NOMO-1 treated with dmso at 0.1 percent for 144 hours (cell line): ENCODE data around the gene CELA1.

ENCODE experiments used
- DNase-seq: peaks from one replicate; lab custom pipeline; 2025; ENCODE audit not compliant: unreplicated experiment; lab: John Stamatoyannopoulos, UW

CELA1 gene

DNA sequence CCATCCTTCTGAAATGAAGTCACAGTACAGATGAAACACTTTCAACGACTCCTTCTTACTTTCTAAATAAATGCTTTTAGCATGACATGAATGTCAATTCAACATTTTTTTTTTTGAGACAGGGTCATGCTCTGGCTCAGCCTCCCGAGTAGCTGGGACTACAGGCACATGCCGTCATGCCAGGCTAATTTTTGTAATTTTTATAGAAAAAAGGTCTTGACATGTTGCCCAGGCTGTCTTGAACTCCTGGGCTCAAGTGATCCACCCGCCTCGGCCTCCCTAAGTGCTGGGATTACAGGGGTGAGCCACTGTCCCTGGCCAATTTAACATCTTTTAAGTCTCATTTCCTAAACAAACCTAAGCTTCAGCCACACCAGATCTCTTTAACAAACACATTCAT lies 28.4 kb upstream of the CELA1 start:
- no peak for DNase-seq

DNA sequence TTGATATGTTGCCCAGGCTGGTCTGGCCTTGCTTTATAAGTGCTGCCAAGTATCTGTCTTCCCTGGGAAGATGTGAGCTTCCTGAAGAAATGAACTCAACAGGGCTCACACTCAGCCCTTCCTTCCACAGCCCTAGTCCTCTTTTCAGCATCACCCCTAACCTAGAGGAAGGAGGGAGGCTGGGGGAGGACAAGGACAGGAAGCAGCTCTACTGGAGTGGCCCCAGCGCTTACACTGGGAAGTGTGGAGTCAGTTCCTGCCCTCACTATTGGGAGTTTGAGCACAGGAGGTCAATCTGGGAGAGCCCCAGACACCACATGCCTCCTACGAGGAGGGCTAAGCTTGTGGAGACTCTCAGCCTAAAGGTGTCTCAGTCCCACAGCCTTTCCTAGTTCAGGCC lies 27.9 kb upstream of the CELA1 start:
- DNase-seq, result no peak

DNA sequence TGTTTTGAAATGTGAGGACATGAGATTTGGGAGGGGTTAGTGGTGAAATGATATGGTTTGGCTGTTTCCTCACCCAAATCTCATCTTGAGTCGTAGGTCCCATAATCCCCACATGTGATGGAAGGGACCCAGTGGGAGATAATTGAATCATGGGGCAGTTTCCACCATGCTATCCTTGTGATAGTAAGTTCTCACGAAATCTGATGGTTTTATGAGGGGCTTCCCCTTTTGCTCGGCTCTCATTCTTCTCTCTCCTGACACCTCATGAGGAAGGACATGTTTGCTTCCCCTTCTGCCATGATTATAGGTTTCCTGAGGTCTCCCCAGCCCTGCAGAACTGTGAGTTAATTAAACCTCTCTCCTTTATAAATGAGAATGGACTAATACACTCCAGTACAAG lies 26.7 kb upstream of the CELA1 start:
- no peak for DNase-seq

DNA sequence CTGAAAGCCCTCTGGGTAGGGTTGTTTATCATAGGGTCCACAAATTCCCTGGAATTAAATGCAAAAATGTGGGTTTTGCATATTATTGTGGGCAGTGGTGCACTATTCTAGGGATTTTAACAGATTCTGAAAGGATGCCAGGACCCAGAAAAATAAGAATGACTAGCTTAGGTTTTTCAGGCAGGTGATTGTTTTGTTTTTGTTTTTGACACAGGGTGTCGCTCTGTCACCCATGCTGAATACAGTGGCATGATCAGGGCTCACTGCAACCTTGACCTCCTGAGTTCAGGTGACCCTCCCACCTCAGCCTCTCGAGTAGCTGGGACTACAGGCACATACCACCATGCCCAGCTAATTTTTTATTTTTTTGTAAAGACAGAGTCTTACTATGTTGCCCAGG lies 25.5 kb upstream of the CELA1 start:
- no peak for DNase-seq

DNA sequence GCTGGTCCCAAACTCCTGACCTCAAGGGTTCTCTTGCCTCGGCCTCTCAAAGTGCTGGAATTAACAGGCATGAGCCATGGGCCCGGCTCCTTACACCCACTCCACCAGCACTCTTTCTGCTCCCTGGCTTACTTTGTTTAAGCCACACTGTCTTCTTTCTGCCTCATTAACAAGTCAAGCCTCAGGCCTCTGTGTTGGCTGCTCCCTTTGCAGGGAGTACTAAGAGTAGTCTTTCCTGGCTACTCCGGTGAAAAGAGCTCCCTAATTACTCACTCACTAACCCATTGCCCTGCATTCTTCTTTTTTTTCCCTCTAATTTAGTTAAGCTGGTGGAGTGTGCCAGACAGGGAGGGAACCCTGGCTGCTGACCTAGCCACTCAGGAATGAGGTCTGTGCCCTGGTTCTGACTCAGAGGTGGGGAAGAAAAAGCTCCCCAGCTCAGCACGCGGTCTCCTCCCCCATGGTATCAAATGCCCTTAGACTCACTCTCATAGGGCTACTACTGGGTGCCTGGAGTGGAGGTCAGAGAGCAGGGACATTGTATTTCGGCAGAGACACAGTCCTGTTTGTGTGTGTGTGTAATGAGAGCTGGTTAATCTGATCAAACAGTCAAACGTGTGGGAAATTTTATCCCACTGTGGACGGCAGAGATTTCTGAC lies 24.9 kb upstream of the CELA1 start:
- DNase-seq, result no peak

DNA sequence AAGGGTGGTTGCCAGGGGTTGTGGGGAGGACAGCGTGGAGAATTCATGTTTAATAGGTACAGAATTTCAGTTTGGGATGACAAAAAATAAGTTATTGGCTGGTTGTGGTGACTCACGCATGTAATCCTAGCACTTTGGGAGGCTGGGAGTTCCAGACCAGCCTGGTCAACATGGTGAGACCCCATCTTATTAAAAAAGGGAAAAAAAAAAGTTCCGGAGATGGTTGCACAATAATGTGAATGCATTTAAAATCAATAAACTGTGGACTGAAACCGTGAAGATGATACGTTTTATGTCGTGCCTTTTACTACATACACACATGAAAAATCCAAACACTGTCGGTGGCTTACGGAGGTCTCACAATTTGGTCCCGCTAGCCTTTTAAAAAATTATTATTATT lies 24.2 kb upstream of the CELA1 start:
- DNase-seq, result no peak

GRCh38 chr12:51369581-51369980 lies 23.1 kb upstream of the CELA1 start:
- no peak for DNase-seq

GRCh38 chr12:51368640-51369517 lies 22.4 kb upstream of the CELA1 start:
- DNase-seq, result peak; percentile 67

DNA sequence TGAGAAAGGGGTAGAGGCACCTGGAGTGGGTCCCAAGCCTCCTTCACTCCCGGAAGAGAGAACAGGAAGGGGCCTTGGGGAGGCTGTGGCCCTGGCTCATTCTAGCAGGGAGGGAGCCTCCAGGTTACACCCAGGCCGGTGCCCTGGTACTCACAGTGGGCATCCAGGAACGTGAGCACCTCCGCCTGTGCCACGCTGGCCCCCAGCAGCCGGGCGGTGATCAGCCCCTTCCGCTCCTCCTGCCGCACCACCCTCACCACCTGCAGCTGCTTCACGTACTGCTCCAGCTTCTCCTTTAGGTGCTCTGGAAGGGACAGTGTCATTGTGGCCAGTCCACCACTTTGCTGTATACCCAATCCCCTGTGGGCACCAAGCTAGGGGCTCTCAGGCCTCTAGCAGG lies 18.8 kb upstream of the CELA1 start:
- DNase-seq, result no peak

DNA sequence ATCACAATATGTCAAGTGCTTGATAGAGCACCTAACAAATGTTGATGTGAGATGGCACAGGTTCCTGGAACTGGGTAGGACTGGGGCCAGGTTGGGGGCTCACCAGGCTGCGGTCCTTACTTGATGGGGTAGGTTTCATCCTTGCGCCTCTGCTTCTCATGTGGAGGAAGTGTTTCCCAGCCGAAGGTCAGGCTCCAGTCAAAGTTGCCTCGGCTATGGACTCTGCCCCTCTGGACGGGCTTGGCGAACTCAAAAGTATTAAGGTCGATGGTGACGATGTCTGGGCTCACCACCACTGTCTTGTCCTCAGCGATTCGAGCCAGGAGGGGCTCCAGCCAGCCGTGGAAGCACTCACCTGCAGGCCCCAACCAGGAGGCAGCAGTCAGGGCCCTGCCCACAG lies 17.5 kb upstream of the CELA1 start:
- DNase-seq, result no peak

- no peak for DNase-seq
Measured at GRCh38 chr12:51362747-51363342, 16.4 kb upstream of the CELA1 start.

DNA sequence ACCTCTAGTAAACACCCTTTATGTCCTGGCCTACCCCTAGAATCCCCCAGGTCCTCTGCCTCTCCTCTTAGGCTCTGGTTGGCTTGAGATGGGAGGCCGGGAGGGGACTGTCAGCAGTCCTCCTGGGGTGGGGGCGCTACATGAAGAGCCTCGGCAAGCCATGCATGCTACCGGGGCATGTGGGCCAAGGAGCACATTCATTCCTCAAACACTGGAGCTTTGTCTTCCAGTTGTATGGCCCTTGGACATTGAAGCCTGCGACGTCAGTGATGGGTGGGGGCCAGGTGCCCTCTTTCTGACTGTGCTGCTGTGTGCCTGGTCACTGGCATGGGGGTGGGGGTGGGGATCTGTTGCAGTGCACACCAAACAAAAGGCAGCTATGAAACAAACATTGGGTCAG lies 15.8 kb upstream of the CELA1 start:
- no peak for DNase-seq

DNA sequence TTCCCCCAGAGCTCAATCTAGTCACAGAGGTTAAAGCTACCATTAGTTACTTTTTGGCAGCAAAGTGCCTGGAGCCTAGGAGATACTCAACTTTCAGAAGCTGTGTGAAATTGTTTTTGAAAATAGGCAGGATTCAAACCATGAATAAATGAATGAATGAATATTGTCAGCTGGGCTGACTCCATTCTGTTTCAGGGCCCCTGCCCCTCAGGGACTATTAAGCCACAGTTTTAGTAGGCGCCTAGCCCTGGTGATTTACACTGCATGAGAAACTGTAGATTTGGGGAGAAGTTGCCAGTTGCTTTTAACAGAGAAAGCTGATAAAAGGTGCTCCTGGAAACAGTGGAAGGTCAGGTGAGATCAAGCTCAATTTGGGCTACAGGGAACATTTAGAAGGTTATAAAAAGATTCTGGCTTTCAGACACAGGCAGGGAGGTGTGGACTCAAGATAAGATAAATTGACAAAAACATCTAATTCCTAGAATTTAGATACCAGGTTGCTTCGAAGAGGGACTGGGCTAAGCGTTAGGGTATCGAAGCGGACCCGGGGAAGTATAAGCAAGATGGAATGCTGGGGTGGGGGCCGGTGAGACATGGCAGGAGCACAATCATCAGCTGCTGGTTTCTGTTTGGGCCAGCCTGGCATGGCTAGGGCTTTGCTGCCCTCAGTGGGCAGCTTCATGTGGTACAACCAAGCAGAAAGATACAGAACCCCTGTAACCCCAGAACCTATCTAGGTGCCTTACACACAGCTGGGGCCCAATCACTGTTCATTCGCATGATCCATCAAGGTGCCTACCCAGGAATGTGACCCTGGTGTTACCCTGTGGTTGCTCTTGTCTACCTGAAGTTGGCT lies 14.9 kb upstream of the CELA1 start:
- DNase-seq, result no peak

DNA sequence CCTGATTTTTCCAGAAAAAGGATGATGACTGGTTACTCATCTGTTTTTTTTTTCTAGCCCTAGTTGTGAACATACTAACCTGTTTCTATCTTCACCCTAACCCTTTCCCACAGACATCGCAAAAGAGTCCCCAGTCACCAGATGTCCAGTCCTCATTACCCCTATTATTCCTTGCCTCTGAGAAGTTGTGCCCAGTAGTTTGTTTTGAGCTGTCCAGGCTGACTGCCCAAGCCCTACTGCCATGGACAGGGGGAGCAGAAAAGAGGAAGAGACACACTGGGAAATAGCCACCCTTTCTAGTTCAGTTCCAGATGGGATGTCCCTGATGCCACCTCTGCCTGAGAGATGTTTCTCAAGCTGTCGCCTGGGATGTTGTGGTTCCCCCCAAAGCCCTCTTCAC lies 13.8 kb upstream of the CELA1 start:
- DNase-seq, result no peak

GRCh38 chr12:51359851-51360250 lies 13.4 kb upstream of the CELA1 start:
- DNase-seq, result no peak

- no peak for DNase-seq
Measured at GRCh38 chr12:51358496-51358895, 12.0 kb upstream of the CELA1 start.

DNA sequence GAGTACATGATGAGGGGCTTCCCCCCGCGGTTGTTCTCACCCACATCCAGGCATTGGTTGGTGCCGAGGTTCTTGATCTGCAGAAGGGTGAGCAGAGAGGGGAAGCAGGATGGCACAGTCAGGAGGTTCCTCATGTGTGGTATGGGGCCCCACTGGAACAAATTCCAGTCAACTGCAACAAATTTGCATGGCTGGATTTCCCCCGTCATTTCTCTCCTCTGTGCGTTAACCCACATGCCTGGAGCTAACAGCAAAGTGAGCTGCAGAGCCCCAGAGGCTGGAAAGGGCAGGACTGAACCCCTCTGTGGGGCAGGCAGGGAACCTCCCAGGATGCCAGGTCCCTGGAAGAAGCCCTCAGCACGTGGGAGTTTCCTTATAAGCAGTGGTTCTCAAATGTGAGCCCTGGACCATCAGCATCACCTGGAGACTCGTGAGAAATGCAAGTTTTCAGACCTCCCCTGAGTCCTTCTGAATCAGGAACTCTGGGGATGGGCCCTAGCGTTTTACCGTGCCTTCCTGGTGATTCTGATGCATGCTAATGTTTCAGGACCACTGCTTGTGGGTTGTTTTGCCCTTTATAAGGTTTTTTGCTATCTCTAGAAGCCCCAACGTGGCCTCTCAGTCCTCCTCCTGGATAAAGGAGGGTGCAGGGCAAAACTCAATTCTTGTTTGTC lies 11.0 kb upstream of the CELA1 start:
- DNase-seq, result no peak

DNA sequence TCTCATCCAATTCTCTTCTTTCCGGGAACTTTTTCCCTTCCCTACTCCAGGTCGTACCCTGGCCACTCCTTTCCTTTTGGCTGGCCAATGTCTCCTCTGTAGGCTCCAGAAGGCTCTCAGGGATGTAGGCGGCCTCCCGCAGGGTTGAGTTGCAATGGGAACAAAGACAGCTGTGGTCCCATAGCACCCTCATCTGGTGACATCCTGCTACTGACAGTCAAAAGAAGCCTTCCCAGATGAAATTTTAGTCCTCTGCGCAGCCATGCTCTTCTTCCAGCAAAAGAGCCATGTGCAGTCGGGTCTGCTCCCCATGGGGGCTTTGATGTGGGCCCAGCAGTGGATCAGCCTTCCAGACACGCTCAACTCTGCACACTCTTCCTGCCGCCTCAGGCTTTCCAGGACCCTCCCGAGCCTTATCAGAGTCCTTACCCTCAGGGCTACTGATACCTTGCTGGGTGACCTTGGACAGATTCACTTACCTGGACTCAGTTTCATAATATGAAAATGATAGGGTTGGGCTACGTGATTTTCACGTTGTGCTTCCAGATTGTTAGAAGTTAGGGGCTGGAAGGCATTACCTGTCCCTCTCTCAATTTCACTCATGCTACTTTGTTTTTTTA lies 5.5 kb upstream of the CELA1 start:
- DNase-seq, result no peak

DNA sequence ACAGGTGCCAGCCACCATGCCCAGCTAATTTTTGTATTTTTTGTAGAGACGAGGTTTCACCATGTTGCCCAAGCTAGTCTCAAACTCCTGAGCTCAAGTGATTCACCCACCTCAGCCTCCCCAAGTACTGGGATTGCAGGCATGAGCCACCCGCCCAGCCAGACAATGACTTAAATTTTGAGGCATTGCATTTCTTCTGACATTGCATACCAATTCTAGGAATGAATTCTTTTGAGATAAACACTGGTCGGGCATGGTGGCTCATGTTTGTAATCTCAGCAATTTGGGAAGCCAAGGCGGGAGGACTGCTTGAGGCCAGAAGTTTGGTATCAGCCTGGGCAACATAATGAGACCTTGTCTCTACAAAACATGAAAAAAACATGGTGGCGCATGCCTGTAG lies 2.5 kb upstream of the CELA1 start:
- DNase-seq, result no peak

DNA sequence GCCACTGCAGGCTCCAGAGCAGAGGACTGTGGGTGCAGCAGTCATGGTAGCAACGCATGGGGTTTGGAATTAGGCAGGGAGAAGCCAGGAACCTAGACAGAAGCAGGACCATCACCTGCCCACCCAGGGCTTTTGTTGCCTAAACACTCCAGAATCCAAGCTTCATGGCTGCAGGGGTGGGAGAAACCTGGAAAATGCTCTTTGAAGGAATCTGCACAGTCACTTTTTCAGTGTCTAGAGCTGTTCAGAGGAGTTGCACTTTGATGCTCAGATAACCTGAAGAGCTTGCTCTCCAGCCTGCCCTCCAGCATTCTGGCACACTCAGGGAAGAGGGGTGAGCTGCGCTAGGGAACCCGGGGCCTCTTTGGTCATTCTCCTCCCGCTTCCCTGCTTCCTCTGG lies 1.6 kb upstream of the CELA1 start:
- no peak for DNase-seq
